Measurements from ENCODE around the gene C22orf23.

Gene C22orf23

GRCh38 chr22:37990862-37991261, 37.5 kb upstream of the C22orf23 start:
- DNase-seq (ENCODE audit: extremely low read depth, insufficient read length) = no peak
- Histone ChIP-seq H3K36me3 (ENCODE audit: control insufficient read depth, insufficient read depth, low read length) (no peaks in the 10 kb centered on the region), H3K27me3 (replicated peaks; ENCODE audit: control insufficient read depth, insufficient read depth, low read length) (no peaks in the 10 kb centered on the region), H3K4me3 (replicated peaks; ENCODE audit: low read depth, low read length) (no peak overlapping the region)
- TF ChIP-seq CTCF (IDR thresholded peaks at IDR 0.05; ENCODE audit: insufficient read depth, low read length, poor library complexity, severe bottlenecking) = no peak

DNA sequence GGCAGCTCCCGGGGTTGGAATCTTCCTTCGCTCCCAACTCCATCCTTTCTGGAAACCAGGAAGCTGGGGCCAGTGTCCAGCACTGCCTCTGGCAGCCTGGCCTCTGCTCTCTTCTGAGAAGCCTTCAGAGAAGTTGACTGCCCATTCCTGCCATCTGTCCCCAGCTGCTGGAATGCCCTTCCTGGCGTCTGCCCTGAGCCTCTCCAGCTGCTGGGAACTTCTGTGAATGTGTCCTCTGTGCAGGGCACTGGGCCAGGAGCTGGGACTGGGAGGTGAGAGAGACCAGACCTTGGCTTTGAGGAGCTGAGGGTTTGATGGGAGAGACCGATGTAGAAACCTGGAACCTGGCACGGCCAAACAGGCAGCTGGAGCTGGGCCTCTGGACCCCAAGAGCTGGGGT, 36.9 kb upstream of the C22orf23 start:
- no peaks in the 10 kb centered on the region for H3K36me3 ChIP-seq (ENCODE audit: control insufficient read depth, insufficient read depth, low read length)
- DNase-seq (ENCODE audit: extremely low read depth, insufficient read length) = no peak
- TF ChIP-seq CTCF (IDR thresholded peaks at IDR 0.05; ENCODE audit: insufficient read depth, low read length, poor library complexity, severe bottlenecking) = no peak
- H3K4me3 ChIP-seq (replicated peaks; ENCODE audit: low read depth, low read length) = no peak overlapping the region
- no peaks in the 10 kb centered on the region for H3K27me3 ChIP-seq (replicated peaks; ENCODE audit: control insufficient read depth, insufficient read depth, low read length)

- Histone ChIP-seq H3K36me3 (ENCODE audit: control insufficient read depth, insufficient read depth, low read length) (no peaks in the 10 kb centered on the region), H3K4me3 (replicated peaks; ENCODE audit: low read depth, low read length) (no peak overlapping the region), H3K27me3 (replicated peaks; ENCODE audit: control insufficient read depth, insufficient read depth, low read length) (no peaks in the 10 kb centered on the region)
- no peak for TF ChIP-seq CTCF (IDR thresholded peaks at IDR 0.05; ENCODE audit: insufficient read depth, low read length, poor library complexity, severe bottlenecking)
- no peak for DNase-seq (ENCODE audit: extremely low read depth, insufficient read length)
Measured at GRCh38 chr22:37989146-37990045, 36.0 kb upstream of the C22orf23 start.

DNA sequence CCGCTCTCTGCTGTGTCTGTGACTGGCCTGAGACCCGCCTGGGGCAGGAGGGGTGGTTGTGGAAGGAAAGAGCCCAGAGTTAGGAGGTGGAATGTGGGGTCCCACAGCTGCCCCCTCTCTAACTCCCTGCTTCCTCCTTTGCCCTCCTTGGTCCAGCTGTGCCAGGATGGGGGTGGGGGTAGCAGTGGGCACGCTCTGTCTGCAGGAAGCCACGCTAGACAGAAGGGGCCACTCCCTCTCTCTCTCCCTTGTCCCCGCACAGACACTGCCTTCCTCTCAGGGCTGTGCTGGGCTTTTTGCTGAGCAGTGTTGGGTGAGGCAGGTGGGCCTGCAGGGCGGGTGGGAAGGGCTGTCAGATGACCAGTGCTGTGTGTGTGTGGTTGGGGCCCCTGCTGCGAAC, 33.0 kb upstream of the C22orf23 start:
- H3K36me3 ChIP-seq (ENCODE audit: control insufficient read depth, insufficient read depth, low read length) = no peaks in the 10 kb centered on the region
- no peak for TF ChIP-seq CTCF (IDR thresholded peaks at IDR 0.05; ENCODE audit: insufficient read depth, low read length, poor library complexity, severe bottlenecking)
- no peaks in the 10 kb centered on the region for H3K27me3 ChIP-seq (replicated peaks; ENCODE audit: control insufficient read depth, insufficient read depth, low read length)
- no peak overlapping the region for H3K4me3 ChIP-seq (replicated peaks; ENCODE audit: low read depth, low read length)
- DNase-seq (ENCODE audit: extremely low read depth, insufficient read length) = no peak

GRCh38 chr22:37985751-37986281, 32.4 kb upstream of the C22orf23 start:
- Histone ChIP-seq H3K4me3 (replicated peaks; ENCODE audit: low read depth, low read length) (no peak overlapping the region), H3K27me3 (replicated peaks; ENCODE audit: control insufficient read depth, insufficient read depth, low read length) (no peaks in the 10 kb centered on the region), H3K36me3 (ENCODE audit: control insufficient read depth, insufficient read depth, low read length) (no peaks in the 10 kb centered on the region)
- no peak for DNase-seq (ENCODE audit: extremely low read depth, insufficient read length)
- no peak for TF ChIP-seq CTCF (IDR thresholded peaks at IDR 0.05; ENCODE audit: insufficient read depth, low read length, poor library complexity, severe bottlenecking)
